ENCODE results near the gene MPRIP. TPM values are rescaled to one million over a fixed set of nuclear protein-coding genes. Genes with fewer than 3 reads are reported as not detected.

Gene MPRIP
- total and polyA plus RNA-seq, 2 donors (not counting 1 experiment from before 2014, with no cell fraction given), result 130 to 299 TPM

GRCh38 chr17:17156107-17156506, 113.8 kb downstream of the MPRIP start:
- Histone ChIP-seq H3K27ac (ENCODE audit: low read length in 2 of 2) (no peak overlapping the region), H3K36me3 (replicated peaks in 1 of 2; ENCODE audit: control extremely low read depth in 1 of 2, control insufficient read depth in 1 of 2, extremely low read depth in 1 of 2, insufficient read depth in 2 of 2, low read length in 1 of 2) (peaks cover 0 to 85% of the 10 kb centered on the region in 2 experiments), H3K4me3 (ENCODE audit: control extremely low read depth in 1 of 5, extremely low read depth in 1 of 5, insufficient read depth in 1 of 5, low read depth in 2 of 5, low read length in 4 of 5) (no peak overlapping the region), H3K9ac (ENCODE audit: low read length) (no peak overlapping the region), H3K9me3 (ENCODE audit: control extremely low read depth in 1 of 3, control insufficient read depth in 2 of 3, insufficient read depth in 1 of 3, low read length in 2 of 3) (no peaks in the 10 kb centered on the region), H3K27me3 (replicated peaks in 1 of 4; ENCODE audit: control extremely low read depth in 1 of 4, control insufficient read depth in 3 of 4, insufficient read depth in 4 of 4, low read length in 3 of 4) (no peaks in the 10 kb centered on the region), H3K4me2 (replicated peaks; ENCODE audit: low read depth, low read length, poor library complexity, severe bottlenecking) (no peak overlapping the region), H2AFZ (ENCODE audit: insufficient read depth, low read depth, low read length, poor library complexity, severe bottlenecking) (no peak overlapping the region), H3K4me1 (ENCODE audit: control insufficient read depth in 2 of 2, insufficient read depth in 2 of 2, low read length in 2 of 2) (no peaks in the 10 kb centered on the region), H3K79me2 (ENCODE audit: control insufficient read depth, insufficient read depth, low read length) (no peaks in the 10 kb centered on the region), H4K20me1 (ENCODE audit: control insufficient read depth, insufficient read depth, low read length, poor library complexity, severe bottlenecking) (no peaks in the 10 kb centered on the region)
- no peaks in the 10 kb centered on the region for H3K9me3 Mint-ChIP-seq (ENCODE audit: insufficient read depth)
- TF ChIP-seq CTCF (IDR thresholded peaks at IDR 0.05), result no peak
- TF ChIP-seq EZH2 (IDR thresholded peaks at IDR 0.05; ENCODE audit: borderline replicate concordance, insufficient read depth, low read depth, low read length, poor library complexity, severe bottlenecking), result no peak
- no peak overlapping the region for H3K4me3 Mint-ChIP-seq
- 68% methylated on average over 4 of the region's 4 CpGs for WGBS (ENCODE audit: insufficient coverage)
- intact Hi-C loops (cut with micrococcal nuclease), result no loop called here
- H3K4me1 Mint-ChIP-seq, result no peaks in the 10 kb centered on the region
- no peak overlapping the region for H3K27ac Mint-ChIP-seq
- ATAC-seq (ENCODE audit: low read depth) (no peak), DNase-seq (no peak)
- ChIA-PET CTCF (no interaction called here), POLR2A (no interaction called here)
- H3K27me3 Mint-ChIP-seq, result no peaks in the 10 kb centered on the region

- Mint-ChIP-seq H3K27me3 (no peaks in the 10 kb centered on the region), H3K4me1 (no peaks in the 10 kb centered on the region), H3K27ac (no peak overlapping the region), H3K4me3 (no peak overlapping the region), H3K9me3 (ENCODE audit: insufficient read depth) (no peaks in the 10 kb centered on the region)
- Histone ChIP-seq H3K4me1 (ENCODE audit: control insufficient read depth in 2 of 2, insufficient read depth in 2 of 2, low read length in 2 of 2) (no peaks in the 10 kb centered on the region), H3K4me3 (ENCODE audit: control extremely low read depth in 1 of 5, extremely low read depth in 1 of 5, insufficient read depth in 1 of 5, low read depth in 2 of 5, low read length in 4 of 5) (no peak overlapping the region), H4K20me1 (ENCODE audit: control insufficient read depth, insufficient read depth, low read length, poor library complexity, severe bottlenecking) (no peaks in the 10 kb centered on the region), H3K79me2 (ENCODE audit: control insufficient read depth, insufficient read depth, low read length) (no peaks in the 10 kb centered on the region), H3K27ac (ENCODE audit: low read length in 2 of 2) (no peak overlapping the region), H3K36me3 (replicated peaks in 1 of 2; ENCODE audit: control extremely low read depth in 1 of 2, control insufficient read depth in 1 of 2, extremely low read depth in 1 of 2, insufficient read depth in 2 of 2, low read length in 1 of 2) (peaks cover under 1 to 84% of the 10 kb centered on the region in 2 experiments), H3K27me3 (replicated peaks in 1 of 4; ENCODE audit: control extremely low read depth in 1 of 4, control insufficient read depth in 3 of 4, insufficient read depth in 4 of 4, low read length in 3 of 4) (no peaks in the 10 kb centered on the region), H3K4me2 (replicated peaks; ENCODE audit: low read depth, low read length, poor library complexity, severe bottlenecking) (no peak overlapping the region), H2AFZ (ENCODE audit: insufficient read depth, low read depth, low read length, poor library complexity, severe bottlenecking) (no peak overlapping the region), H3K9ac (ENCODE audit: low read length) (no peak overlapping the region), H3K9me3 (ENCODE audit: control extremely low read depth in 1 of 3, control insufficient read depth in 2 of 3, insufficient read depth in 1 of 3, low read length in 2 of 3) (no peaks in the 10 kb centered on the region)
- 97% methylated on average over 10 of the region's 10 CpGs for WGBS (ENCODE audit: insufficient coverage)
- ATAC-seq (ENCODE audit: low read depth) (no peak), DNase-seq (no peak)
- intact Hi-C loops (cut with micrococcal nuclease), result no loop called here
- POLR2A ChIA-PET, result no interaction called here
- CTCF ChIA-PET, result no interaction called here
- TF ChIP-seq CTCF (IDR thresholded peaks at IDR 0.05) (no peak), EZH2 (IDR thresholded peaks at IDR 0.05; ENCODE audit: borderline replicate concordance, insufficient read depth, low read depth, low read length, poor library complexity, severe bottlenecking) (no peak)
Measured at GRCh38 chr17:17156511-17156910, 114.3 kb downstream of the MPRIP start.
